Mucosa of descending colon (tissue), 3 donors: ENCODE data around the gene SCN8A. TPM values are rescaled to one million over a fixed set of nuclear protein-coding genes. Genes with fewer than 3 reads are reported as not detected.

Experiments
- ATAC-seq: fragments of 200-7000 bp; cut with Tn5 transposase; one replicate; pipeline ENCODE4 v1.9.1; 2020; ENCODE audit warnings: mild to moderate bottlenecking, moderate library complexity
- DNase-seq, 3 donors: peaks; one replicate each; pipeline ENCODE4 v3.0.0-alpha.2; 2020
- H3K36me3 ChIP-seq: fragments of 200-600 bp; one replicate; pipeline ENCODE4 v1.8.0; 2021; ENCODE audit warnings: low read depth, mild to moderate bottlenecking
- H3K4me1 ChIP-seq: fragments of 200-600 bp; one replicate; pipeline ENCODE4 v1.8.0; 2021; ENCODE audit warnings: low read depth, mild to moderate bottlenecking
- H3K4me3 ChIP-seq: fragments of 200-600 bp; one replicate; pipeline ENCODE4 v1.8.0; 2021; ENCODE audit warnings: mild to moderate bottlenecking
- H3K9me3 ChIP-seq: fragments of 200-600 bp; one replicate; pipeline ENCODE4 v1.8.0; 2021; ENCODE audit warnings: mild to moderate bottlenecking
- intact Hi-C, 2 donors: fragments of 100-400 bp; cut with DNase I in 1 of 2; cut with micrococcal nuclease in 1 of 2; formaldehyde crosslinking; loops; one replicate each; pipeline versions ENCODE4 v1.11.0 to v1.11.1; 2022; cut with DNase I, micrococcal nuclease
- total RNA-seq, 3 donors: library from RNA; stranded (reverse); fragmentation: NEBNext Ultra II Directional in 2 of 3; extraction: Animal tissue kit (Norgen Biotek cat#: 25700) in 2 of 3; gene quantifications; one replicate each; pipeline versions ENCODE4 v1.2.1 to v1.2.4, GENCODE V29; 2021 to 2023
- TF ChIP-seq, protein P1 (sequence below): fragments of 200-600 bp; IDR thresholded peaks from one replicate; pipeline ENCODE4 v1.8.0; 2022; ENCODE audit warnings: antibody characterized with exemption, mild to moderate bottlenecking
- donor health status: DM: no; HTN: no; CAD: no; lungs with moderate emphysema.
- donor health status: DM: no; HTN: no; CAD: no.
- donor health status: DM: no; HTN: yes; CAD: no.

Gene SCN8A
- total RNA-seq, 3 donors from 2014 or later, result 2.7 to 5.2 (median 3.6) TPM

GRCh38 chr12:51848326-51848727, 257.3 kb downstream of the SCN8A start, which contains the start of gene FIGNL2:
Gene FIGNL2, minus strand, starts transcription at chr12:51848718. Its CDS starts 26,305 bp downstream, at chr12:51822413.
- no peaks in the 10 kb centered on the region for H3K9me3 ChIP-seq
- TF ChIP-seq, protein P1, sequence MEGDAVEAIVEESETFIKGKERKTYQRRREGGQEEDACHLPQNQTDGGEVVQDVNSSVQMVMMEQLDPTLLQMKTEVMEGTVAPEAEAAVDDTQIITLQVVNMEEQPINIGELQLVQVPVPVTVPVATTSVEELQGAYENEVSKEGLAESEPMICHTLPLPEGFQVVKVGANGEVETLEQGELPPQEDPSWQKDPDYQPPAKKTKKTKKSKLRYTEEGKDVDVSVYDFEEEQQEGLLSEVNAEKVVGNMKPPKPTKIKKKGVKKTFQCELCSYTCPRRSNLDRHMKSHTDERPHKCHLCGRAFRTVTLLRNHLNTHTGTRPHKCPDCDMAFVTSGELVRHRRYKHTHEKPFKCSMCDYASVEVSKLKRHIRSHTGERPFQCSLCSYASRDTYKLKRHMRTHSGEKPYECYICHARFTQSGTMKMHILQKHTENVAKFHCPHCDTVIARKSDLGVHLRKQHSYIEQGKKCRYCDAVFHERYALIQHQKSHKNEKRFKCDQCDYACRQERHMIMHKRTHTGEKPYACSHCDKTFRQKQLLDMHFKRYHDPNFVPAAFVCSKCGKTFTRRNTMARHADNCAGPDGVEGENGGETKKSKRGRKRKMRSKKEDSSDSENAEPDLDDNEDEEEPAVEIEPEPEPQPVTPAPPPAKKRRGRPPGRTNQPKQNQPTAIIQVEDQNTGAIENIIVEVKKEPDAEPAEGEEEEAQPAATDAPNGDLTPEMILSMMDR, result no peak
- H3K4me1 ChIP-seq, result peaks cover 21% of the 10 kb centered on the region
- DNase-seq (no peak), ATAC-seq (no peak)
- intact Hi-C loops, result no loop called here
- no peak within 1 kb of the TSS for H3K4me3 ChIP-seq
- H3K36me3 ChIP-seq, result no peaks in the 10 kb centered on the region

GRCh38 chr12:51848841-51849735, 258.1 kb downstream of the SCN8A start:
- peak; percentile 34 for ATAC-seq
- no peak for DNase-seq
- TF ChIP-seq, protein P1, result no peak
- intact Hi-C loops, result no loop called here
- H3K4me3 ChIP-seq, result no peak overlapping the region
- no peaks in the 10 kb centered on the region for H3K9me3 ChIP-seq
- peaks cover 21% of the 10 kb centered on the region for H3K4me1 ChIP-seq
- H3K36me3 ChIP-seq, result no peaks in the 10 kb centered on the region

DNA sequence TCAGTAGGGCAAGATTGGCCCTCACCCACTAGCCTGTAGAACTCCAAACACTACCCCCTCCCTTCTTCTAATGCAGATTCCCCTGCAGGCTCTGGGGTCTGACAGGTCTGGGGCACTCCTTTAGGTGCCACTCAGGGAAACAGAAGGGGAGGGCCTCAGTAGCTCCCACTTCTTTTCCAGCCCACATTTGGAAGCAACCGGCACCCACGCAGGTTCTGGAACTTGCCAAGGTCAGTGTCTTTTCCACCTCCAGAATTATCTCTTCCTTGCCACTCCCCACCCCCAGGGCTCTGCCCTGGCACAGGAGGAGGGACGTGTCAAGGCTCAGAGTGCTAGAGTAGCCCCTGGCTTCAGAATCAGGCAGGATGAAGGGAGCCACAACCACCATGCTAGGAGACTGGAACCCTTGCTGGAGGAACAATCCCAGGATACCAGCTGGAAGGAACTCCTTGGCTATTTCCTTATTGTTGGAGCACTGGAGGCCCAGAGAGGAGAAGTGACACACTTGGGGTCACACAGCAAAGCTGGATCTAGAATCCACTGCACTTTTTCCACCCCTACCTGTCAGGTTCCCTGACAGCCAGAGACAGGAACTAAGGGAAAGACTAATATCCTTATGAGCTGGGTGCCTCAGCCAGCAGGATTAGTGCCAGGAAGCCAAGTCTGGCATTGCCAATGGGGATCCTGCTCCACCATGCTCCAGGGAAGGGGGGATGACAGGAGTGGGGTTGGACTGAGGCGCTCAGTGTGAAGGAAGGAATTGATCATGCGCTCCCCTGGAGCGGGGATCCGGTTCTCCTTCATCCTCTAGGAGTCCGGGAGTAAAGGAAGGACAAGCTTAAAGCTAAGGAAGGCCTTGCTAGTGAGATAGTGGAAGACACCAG, 259.3 kb downstream of the SCN8A start:
- DNase-seq (no peak), ATAC-seq (no peak)
- no peak overlapping the region for H3K4me3 ChIP-seq
- intact Hi-C loops, result no loop called here
- H3K36me3 ChIP-seq, result no peaks in the 10 kb centered on the region
- TF ChIP-seq, protein P1, result no peak
- H3K9me3 ChIP-seq, result no peaks in the 10 kb centered on the region
- H3K4me1 ChIP-seq, result peaks cover 21% of the 10 kb centered on the region

DNA sequence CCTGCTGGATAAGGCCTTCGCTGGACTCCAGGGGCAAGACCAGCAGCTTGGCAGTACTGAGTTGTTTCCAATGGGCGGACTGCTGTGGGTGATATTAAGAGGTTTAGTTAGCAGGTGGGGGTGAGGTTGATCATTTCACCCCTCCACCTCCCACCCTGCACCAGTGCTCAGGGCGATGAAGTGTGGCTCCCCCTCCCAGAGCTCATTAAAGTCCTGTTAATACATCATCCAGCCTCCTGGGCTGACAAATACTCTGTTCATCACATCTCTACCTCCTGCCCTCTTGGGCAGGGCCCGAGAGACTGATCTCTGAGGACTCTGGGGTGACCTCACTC, 259.9 kb downstream of the SCN8A start:
- no peak overlapping the region for H3K4me3 ChIP-seq
- TF ChIP-seq, protein P1, result no peak
- H3K9me3 ChIP-seq, result no peaks in the 10 kb centered on the region
- no peaks in the 10 kb centered on the region for H3K36me3 ChIP-seq
- peaks cover 22% of the 10 kb centered on the region for H3K4me1 ChIP-seq
- ATAC-seq (no peak), DNase-seq (no peak)
- intact Hi-C loops, result no loop called here

DNA sequence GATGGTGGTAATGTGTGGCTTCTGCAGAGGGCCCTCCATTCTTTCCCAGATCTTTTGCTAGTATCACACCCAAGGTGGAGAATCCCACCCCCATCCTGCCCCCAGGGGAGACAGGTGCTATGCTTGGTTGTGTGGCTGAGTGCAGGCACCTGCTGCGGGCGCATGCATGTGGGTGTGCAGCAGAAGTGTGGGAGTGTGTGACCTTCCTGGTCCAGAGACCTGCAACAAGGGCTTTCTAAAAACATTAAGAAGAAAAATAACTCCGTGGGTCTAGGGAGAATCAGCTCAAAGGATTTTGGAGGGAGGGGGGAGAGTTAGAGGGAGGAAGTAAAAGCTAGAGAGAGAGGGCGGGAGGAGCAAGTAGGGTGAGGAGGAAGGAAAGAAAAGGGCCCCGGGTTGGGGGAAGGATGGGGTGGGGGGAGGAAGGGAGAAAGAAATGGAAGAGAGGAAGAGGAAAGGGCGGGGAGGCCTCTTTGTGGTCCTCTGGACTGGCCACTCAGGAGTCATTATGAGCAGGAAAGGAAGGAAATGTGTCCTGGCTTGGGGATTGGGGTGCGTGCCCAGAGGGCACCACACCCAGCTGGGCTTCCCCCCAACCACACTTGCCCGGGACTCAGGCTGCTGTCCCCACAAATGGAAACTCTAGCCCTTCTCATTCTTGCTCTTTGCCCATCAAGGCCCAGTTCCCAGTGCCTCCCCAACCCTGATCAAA, 260.5 kb downstream of the SCN8A start:
- TF ChIP-seq, protein P1, result no peak
- Histone ChIP-seq H3K4me3 (no peak overlapping the region), H3K36me3 (no peaks in the 10 kb centered on the region), H3K4me1 (peaks cover 20% of the 10 kb centered on the region), H3K9me3 (no peaks in the 10 kb centered on the region)
- ATAC-seq (no peak), DNase-seq (no peak)
- intact Hi-C loops, result no loop called here
